Activated CD4-positive, alpha-beta memory T cell treated with anti-CD3 and anti-CD28 coated beads for 36 hours (primary cell): ENCODE results near the gene ZC3HAV1. TPM values are rescaled to one million over a fixed set of nuclear protein-coding genes. Genes with fewer than 3 reads are reported as not detected.
"Not testable (repeated sequence)": the region's sequence is repeated elsewhere in the genome, so short reads cannot be mapped to it uniquely, and the experiment has no call there.

Experiments used
- CTCF ChIA-PET: fragments of 350-600 bp; sonication (Branson Sonifier 250); formaldehyde crosslinking; loops from one replicate; lab custom pipeline; 2021; ENCODE audit warnings: antibody characterized with exemption, inconsistent platforms; lab: Charles Lee
- POLR2A ChIA-PET: fragments of 350-600 bp; sonication (Branson Sonifier 250); formaldehyde crosslinking; loops from one replicate; lab custom pipeline; 2021; ENCODE audit warnings: antibody characterized with exemption; lab: Charles Lee
- DNase-seq: peaks from one replicate; pipeline ENCODE4 v3.0.0-alpha.2; 2020
- H3K27ac Mint-ChIP-seq: one replicate; pipeline ENCODE4 v1.8.0; 2021; ENCODE audit warnings: mixed read lengths
- H3K27me3 Mint-ChIP-seq: one replicate; pipeline ENCODE4 v1.8.0; 2021; ENCODE audit warnings: mixed read lengths
- H3K36me3 Mint-ChIP-seq: one replicate; pipeline ENCODE4 v1.8.0; 2021; ENCODE audit warnings: mixed read lengths
- H3K4me1 Mint-ChIP-seq: one replicate; pipeline ENCODE4 v1.8.0; 2021; ENCODE audit warnings: low read depth, mixed read lengths
- H3K4me3 Mint-ChIP-seq: one replicate; pipeline ENCODE4 v1.8.0; 2021; ENCODE audit warnings: mild to moderate bottlenecking, mixed read lengths
- H3K9me3 Mint-ChIP-seq: one replicate; pipeline ENCODE4 v1.8.0; 2021; ENCODE audit warnings: mixed read lengths
- intact Hi-C: fragments of 100-400 bp; cut with micrococcal nuclease; formaldehyde crosslinking; loops from one replicate; pipeline ENCODE4 v1.15.1; 2023
- total RNA-seq, 2 experiments: library from RNA; stranded (reverse); gene quantifications; one replicate each; pipeline ENCODE4 v1.2.3, GENCODE V29; 2021

ZC3HAV1 gene
- total RNA-seq, 2 experiments from 2014 or later, result 99.3 to 99.6 TPM

DNA sequence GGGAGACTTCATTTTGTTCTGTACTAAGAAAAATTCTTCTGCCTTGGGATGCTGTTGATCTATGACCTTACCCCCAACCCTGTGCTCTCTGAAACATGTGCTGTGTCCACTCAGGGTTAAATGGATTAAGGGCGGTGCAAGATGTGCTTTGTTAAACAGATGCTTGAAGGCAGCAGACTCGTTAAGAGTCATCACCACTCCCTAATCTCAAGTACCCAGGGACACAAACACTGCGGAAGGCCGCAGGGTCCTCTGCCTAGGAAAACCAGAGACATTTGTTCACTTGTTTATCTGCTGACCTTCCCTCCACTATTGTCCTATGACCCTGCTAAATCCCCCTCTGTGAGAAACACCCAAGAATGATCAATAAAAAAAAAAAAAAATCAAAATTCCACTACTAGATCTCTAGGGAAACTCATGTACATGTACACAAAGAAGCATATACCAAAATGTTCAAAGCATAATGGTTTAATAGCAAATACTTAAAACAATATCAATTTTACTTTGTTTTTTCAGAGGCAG, 7.8 kb downstream of the ZC3HAV1 start:
- not testable (repeated sequence) for DNase-seq, H3K27me3 Mint-ChIP-seq, H3K9me3 Mint-ChIP-seq
- Mint-ChIP-seq H3K4me3 (peak overlapping the region; percentile 78), H3K4me1 (peaks cover 49% of the 10 kb centered on the region), H3K27ac (peak overlapping the region; percentile 94), H3K36me3 (peaks cover 65% of the 10 kb centered on the region)
- ChIA-PET POLR2A (interaction anchor here (1.2 kb wide), 1 partner anchor 11 kb away, joined by 3 read pairs; no protein-coding TSS in a partner anchor), CTCF (interaction anchor here (0.6 to 1.8 kb wide), 2 partner anchors 19 to 27 kb away, joined by 5 read pairs; no protein-coding TSS in a partner anchor)
- intact Hi-C loops, result loop anchor here (10.0 kb wide), 1 partner anchor 637 kb away; the partner anchor contains the start of gene TRIM24

DNA sequence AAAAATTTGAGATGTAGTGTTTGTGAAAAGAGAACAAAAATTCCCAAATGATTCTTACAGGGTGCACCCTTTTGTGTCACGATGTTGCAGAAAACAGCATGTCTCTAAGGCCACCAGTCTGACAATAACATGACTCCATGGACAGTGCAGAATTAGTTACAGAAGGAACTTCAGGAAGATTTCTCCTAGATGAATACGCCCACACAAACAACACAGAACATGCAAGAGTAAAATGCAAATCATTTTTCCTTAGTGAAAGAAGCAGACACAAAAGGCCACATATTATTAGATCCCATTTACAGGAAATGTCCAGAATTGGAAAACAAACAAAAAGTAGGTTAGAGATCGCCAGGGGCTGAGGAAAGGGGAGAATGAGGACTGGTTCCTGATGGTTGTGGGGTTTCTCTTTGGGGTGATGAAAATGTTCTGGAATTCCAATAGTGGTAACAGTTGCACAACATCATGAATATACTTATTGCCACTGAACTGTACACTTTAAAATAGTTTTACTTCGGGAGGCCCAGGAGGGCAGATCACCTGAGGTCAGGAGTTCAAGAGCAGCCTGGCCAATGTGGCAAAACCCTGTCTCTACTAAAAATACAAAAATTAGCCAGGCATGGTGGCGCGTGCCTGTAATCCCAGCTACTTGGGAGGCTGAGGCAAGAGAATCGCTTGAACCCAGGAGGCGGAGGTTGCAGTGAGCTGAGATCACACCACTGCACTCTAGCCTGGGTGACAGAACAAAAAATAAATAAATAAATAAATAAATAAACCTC, 10.2 kb downstream of the ZC3HAV1 start:
- Mint-ChIP-seq H3K36me3 (peaks cover 68% of the 10 kb centered on the region), H3K27me3 (no peaks in the 10 kb centered on the region), H3K4me3 (peak overlapping the region; percentile 61), H3K9me3 (no peaks in the 10 kb centered on the region), H3K4me1 (peaks cover 72% of the 10 kb centered on the region), H3K27ac (peak overlapping the region; percentile 87)
- POLR2A ChIA-PET, result no interaction called here
- DNase-seq, result no peak
- CTCF ChIA-PET, result interaction anchor here (1.8 kb wide), 1 partner anchor 24 kb away, joined by 5 read pairs; no protein-coding TSS in a partner anchor
- intact Hi-C loops, result no loop called here

DNA sequence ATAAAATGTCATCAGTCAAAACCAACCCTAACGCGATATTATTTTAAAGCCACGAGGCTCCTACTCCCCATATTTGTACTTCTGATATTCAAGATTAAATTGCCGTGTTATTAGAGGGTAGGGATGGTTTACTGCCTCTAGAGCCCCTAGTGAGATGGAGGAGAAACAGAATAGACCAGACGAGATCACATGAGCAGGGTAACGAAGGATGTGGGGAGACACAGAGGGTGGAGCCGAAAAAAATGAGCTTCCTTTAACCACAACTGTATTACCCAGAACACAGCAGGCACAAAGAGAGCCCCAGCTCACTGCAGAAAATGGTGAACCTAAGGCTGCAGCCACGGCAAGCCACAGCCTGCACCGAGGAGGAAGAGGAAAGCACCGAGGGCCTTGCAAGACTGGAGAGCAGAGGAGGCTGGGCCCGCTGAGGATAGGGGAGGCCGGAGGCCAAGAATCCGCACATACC, 14.3 kb downstream of the ZC3HAV1 start:
- H3K4me1 Mint-ChIP-seq, result peaks cover 86% of the 10 kb centered on the region
- H3K36me3 Mint-ChIP-seq, result peaks cover 69% of the 10 kb centered on the region
- H3K27me3 Mint-ChIP-seq, result no peaks in the 10 kb centered on the region
- ChIA-PET CTCF (interaction anchor here (0.9 to 2.8 kb wide), 8 partner anchors 9 to 265 kb away, joined by 3 to 14 read pairs (median 4); partner anchors contain the start of gene LUC7L2), POLR2A (interaction anchor here (0.6 to 3.2 kb wide), 16 partner anchors 8 to 265 kb away, joined by 3 to 55 read pairs (median 4); partner anchors contain the start of genes LUC7L2 and ZC3HAV1)
- peak; percentile 85 for DNase-seq
- no peaks in the 10 kb centered on the region for H3K9me3 Mint-ChIP-seq
- intact Hi-C loops, result loop anchor here (1.0 to 2.0 kb wide), 4 partner anchors 9 to 246 kb away; partner anchors contain the start of genes FMC1 and ZC3HAV1
- peak overlapping the region; percentile 87 for H3K27ac Mint-ChIP-seq
- peak overlapping the region; percentile 71 for H3K4me3 Mint-ChIP-seq

DNA sequence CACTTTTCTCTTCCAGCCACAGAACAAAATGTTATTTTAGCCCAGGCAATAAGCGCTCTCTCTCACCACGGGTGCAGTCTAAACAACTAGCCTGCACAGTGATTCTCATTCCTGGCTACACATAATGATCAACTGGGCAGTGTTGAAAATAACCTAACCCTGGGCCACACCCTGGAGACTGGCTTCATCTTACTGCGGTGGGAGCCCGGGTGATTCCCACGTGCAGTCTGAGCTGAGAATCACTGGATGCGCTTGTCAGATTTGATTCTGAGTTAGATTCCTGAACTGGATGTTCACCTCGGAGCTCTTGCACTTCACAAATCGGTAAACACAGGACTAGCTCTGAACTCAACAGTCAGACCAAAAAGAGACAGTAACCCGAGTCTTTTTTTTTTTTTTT, 14.9 kb downstream of the ZC3HAV1 start:
- peaks cover 85% of the 10 kb centered on the region for H3K4me1 Mint-ChIP-seq
- peak overlapping the region; percentile 71 for H3K4me3 Mint-ChIP-seq
- ChIA-PET CTCF (interaction anchor here (0.9 to 2.8 kb wide), 7 partner anchors 10 to 208 kb away, joined by 3 to 14 read pairs (median 4); no protein-coding TSS in a partner anchor), POLR2A (interaction anchor here (0.7 to 3.2 kb wide), 17 partner anchors 9 to 276 kb away, joined by 3 to 55 read pairs (median 4); partner anchors contain the start of genes LUC7L2 and ZC3HAV1)
- intact Hi-C loops, result loop anchor here (2.0 kb wide), 2 partner anchors 14 to 246 kb away; partner anchors contain the start of genes FMC1 and ZC3HAV1
- DNase-seq, result peak; percentile 54
- peak overlapping the region; percentile 87 for H3K27ac Mint-ChIP-seq
- H3K27me3 Mint-ChIP-seq, result no peaks in the 10 kb centered on the region
- H3K36me3 Mint-ChIP-seq, result peaks cover 70% of the 10 kb centered on the region
- H3K9me3 Mint-ChIP-seq, result no peaks in the 10 kb centered on the region

DNA sequence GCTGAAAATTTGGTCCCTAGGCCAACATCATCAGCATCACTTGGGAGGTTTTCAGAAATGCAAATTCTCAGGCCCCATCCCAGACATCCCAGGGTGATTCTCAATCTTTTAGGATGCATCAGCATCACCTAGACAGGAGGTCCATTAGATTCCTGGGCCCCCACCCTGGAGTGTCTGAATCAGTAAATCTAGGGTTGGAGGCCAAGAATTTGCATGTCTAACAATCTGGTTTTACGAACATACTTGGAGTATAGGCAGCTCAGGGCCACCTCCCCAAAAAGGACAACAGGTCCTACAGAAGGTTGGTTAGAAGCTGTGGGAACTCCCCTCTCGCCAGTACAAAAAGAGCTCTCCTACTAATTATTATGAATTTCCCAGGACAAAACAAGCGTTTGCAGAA, 15.5 kb downstream of the ZC3HAV1 start:
- ChIA-PET CTCF (interaction anchor here (0.9 to 2.8 kb wide), 5 partner anchors 10 to 48 kb away, joined by 3 to 14 read pairs (median 7); no protein-coding TSS in a partner anchor), POLR2A (interaction anchor here (0.7 to 3.2 kb wide), 9 partner anchors 8 to 276 kb away, joined by 3 to 55 read pairs (median 6); partner anchors contain the start of gene ZC3HAV1)
- Mint-ChIP-seq H3K27ac (peak overlapping the region; percentile 87), H3K27me3 (no peaks in the 10 kb centered on the region), H3K4me1 (peaks cover 85% of the 10 kb centered on the region), H3K9me3 (no peaks in the 10 kb centered on the region), H3K36me3 (peaks cover 70% of the 10 kb centered on the region), H3K4me3 (peak overlapping the region; percentile 71)
- intact Hi-C loops, result loop anchor here (2.0 kb wide), 2 partner anchors 15 to 247 kb away; partner anchors contain the start of genes FMC1 and ZC3HAV1
- peak; percentile 20 for DNase-seq

DNA sequence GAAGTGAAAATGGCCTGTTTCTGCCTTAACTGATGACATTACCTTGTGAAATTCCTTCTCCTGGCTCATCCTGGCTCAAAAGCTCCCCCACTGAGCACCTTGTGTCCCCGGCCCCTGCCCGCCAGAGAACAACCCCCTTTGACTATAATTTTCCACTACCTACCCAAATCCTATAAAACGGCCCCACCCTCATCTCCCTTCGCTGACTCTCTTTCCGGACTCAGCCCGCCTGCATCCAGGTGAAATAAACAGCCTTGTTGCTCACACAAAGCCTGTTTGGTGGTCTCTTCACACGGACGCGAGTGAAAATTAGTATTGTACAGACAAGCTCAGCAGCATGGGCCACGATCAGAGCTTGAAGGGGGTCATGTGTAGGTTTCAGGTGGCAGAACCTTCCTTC, 16.0 kb downstream of the ZC3HAV1 start:
- ChIA-PET CTCF (interaction anchor here (0.9 to 2.8 kb wide), 4 partner anchors 11 to 19 kb away, joined by 3 to 14 read pairs (median 10); no protein-coding TSS in a partner anchor), POLR2A (interaction anchor here (0.8 to 3.2 kb wide), 6 partner anchors 9 to 267 kb away, joined by 4 to 55 read pairs (median 8); partner anchors contain the start of gene ZC3HAV1)
- peaks cover 69% of the 10 kb centered on the region for H3K36me3 Mint-ChIP-seq
- intact Hi-C loops, H3K27me3 Mint-ChIP-seq, H3K9me3 Mint-ChIP-seq: not testable (repeated sequence)
- peak overlapping the region; percentile 71 for H3K4me3 Mint-ChIP-seq
- peak; percentile 62 for DNase-seq
- peak overlapping the region; percentile 87 for H3K27ac Mint-ChIP-seq
- peaks cover 82% of the 10 kb centered on the region for H3K4me1 Mint-ChIP-seq

DNA sequence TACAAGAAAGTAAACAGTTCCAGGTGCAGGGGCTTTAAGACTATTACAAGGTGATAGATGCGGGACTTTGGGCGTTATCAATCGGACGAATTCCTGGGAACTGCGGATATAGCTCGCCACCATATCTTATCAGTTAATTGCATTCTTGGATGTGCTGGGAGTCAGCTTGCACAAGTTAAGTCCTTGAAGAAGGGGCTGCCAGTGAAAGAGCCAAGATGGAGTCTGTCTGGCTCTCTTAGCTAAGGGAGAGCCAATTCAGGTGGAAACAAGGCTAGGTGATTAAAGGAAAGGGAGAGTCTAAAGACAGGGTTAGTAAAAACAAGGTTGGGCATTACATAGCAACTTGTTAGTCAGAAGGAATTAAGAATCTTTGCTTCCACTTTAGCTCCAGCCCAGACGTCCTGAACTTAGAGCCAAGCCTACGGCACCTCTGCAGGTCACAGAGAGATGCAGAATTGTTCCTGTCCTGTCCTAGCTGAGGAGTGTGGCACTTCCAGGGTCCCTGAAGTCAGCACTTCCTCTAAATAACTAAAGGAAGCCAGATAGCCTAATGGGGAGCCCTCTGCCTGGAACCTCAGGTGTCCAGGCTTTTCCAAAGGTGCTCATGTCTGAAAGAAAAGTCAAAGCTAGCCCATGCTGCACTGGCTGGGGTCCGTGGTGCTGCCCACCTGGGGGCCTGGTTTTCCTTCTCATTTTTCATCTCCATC, 17.3 kb downstream of the ZC3HAV1 start:
- H3K4me3 Mint-ChIP-seq, result peak overlapping the region; percentile 71
- ChIA-PET CTCF (interaction anchor here (1.2 to 2.3 kb wide), 2 partner anchors 9 to 17 kb away, joined by 3 to 13 read pairs; no protein-coding TSS in a partner anchor), POLR2A (interaction anchor here (1.0 to 2.2 kb wide), 6 partner anchors 11 to 41 kb away, joined by 3 to 15 read pairs (median 3); a partner anchor contains a TSS)
- DNase-seq, result peak; percentile 19
- H3K27me3 Mint-ChIP-seq, result no peaks in the 10 kb centered on the region
- H3K4me1 Mint-ChIP-seq, result peaks cover 83% of the 10 kb centered on the region
- H3K27ac Mint-ChIP-seq, result peak overlapping the region; percentile 87
- H3K36me3 Mint-ChIP-seq, result peaks cover 76% of the 10 kb centered on the region
- intact Hi-C loops, result no loop called here
- peaks cover 8% of the 10 kb centered on the region for H3K9me3 Mint-ChIP-seq

DNA sequence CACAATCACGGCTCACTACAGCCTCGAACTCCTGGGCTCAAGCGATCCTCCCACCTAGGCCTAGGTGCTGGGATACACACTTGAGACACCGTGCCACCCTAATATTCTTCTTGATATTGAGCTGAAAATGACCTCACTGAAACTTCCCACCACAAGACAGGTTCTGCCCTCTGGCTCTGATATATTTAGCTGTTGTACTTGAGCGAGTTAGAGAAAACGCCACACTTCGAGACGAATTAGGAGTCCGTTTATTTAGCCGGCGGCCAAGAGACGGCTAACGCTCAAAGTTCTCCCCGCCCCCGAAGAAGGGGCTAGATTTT, 17.9 kb downstream of the ZC3HAV1 start:
- intact Hi-C loops, result no loop called here
- H3K4me1 Mint-ChIP-seq, result peaks cover 84% of the 10 kb centered on the region

DNA sequence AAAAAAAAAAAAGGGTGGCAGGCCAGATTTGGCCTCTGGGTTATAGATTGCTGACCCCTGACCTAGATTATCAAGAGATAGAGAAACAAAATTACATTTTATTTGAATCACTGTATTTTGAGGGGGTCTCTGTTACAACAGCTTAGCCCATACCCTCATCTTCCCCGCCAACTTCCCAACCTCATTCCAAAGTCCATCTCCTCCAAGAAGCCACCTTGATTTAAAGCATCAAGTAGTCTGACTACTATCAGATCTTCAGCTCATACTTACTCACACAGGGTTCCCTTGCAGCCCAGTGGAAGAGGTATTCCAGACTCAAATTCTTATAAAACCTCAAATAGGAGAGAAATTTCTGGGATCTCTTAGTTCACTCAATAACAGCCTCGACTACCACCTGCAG, 20.4 kb downstream of the ZC3HAV1 start:
- H3K4me3 Mint-ChIP-seq, result no peak overlapping the region
- peaks cover 86% of the 10 kb centered on the region for H3K36me3 Mint-ChIP-seq
- H3K27ac Mint-ChIP-seq, result peak overlapping the region; percentile 60
- no peak for DNase-seq
- ChIA-PET CTCF (interaction anchor here (1.3 kb wide), 1 partner anchor 14 kb away, joined by 4 read pairs; no protein-coding TSS in a partner anchor), POLR2A (no interaction called here)
- H3K9me3 Mint-ChIP-seq, result peaks cover 18% of the 10 kb centered on the region
- intact Hi-C loops, result no loop called here
- no peaks in the 10 kb centered on the region for H3K27me3 Mint-ChIP-seq
- peaks cover 84% of the 10 kb centered on the region for H3K4me1 Mint-ChIP-seq

More for the DNA sequence above, 17.9 kb downstream of the ZC3HAV1 start:
- POLR2A ChIA-PET, result interaction anchor here (0.7 to 2.2 kb wide), 8 partner anchors 10 to 74 kb away, joined by 3 to 15 read pairs (median 3); a partner anchor contains a TSS
- Mint-ChIP-seq H3K4me3 (peak overlapping the region; percentile 71), H3K36me3 (peaks cover 79% of the 10 kb centered on the region), H3K27ac (peak overlapping the region; percentile 87), H3K9me3 (peaks cover 14% of the 10 kb centered on the region), H3K27me3 (no peaks in the 10 kb centered on the region)
- CTCF ChIA-PET, result interaction anchor here (1.2 to 2.3 kb wide), 2 partner anchors 9 to 17 kb away, joined by 3 to 13 read pairs; no protein-coding TSS in a partner anchor
- no peak for DNase-seq

DNA sequence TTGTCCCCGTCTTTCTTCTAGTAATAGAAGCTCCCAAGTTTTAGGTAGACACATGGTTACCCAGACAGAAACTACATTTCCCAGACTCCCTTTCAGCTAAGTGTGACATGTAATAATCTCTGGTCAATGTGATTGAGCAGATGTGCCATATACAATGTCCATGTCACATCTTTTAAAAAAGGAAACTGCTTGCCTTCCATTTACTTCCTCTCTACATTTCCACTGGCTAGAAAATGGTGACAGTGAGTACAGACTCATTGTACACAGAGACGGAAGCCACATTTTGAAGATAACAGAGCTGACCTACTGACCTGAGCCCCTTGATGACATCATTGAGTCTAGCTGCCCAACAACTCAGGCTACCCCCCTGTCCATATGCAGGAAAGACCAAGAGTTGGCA, 21.3 kb downstream of the ZC3HAV1 start:
- peak overlapping the region; percentile 71 for H3K27ac Mint-ChIP-seq
- H3K27me3 Mint-ChIP-seq, result no peaks in the 10 kb centered on the region
- no peak for DNase-seq
- intact Hi-C loops, result no loop called here
- ChIA-PET CTCF (interaction anchor here (0.6 to 1.7 kb wide), 4 partner anchors 14 to 71 kb away, joined by 3 to 4 read pairs (median 4); no protein-coding TSS in a partner anchor), POLR2A (no interaction called here)
- no peak overlapping the region for H3K4me3 Mint-ChIP-seq
- peaks cover 83% of the 10 kb centered on the region for H3K4me1 Mint-ChIP-seq
- peaks cover 18% of the 10 kb centered on the region for H3K9me3 Mint-ChIP-seq
- peaks cover 85% of the 10 kb centered on the region for H3K36me3 Mint-ChIP-seq
